Measurements from ENCODE around the gene TBC1D9.

Gene TBC1D9

DNA sequence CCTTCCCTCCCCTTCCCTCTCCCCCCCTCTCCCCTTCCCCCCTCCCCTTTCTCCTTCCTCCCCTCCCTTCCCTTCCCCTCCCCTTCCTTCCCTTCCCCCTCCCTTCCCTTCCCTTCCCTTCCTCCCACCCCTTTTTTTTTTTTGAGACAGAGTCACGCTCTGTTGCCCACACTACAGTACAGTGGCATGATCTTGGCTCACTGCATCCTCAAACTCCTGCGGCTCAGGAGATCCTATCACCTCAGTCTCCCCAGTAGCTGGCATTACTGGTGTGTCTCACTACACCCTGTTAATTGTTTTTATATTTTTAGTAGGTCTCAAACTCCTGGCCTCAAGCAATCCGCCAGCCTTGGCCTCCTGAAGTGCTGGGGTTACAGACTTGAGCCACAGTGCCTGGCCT lies 66.6 kb downstream of the TBC1D9 start:
- no peaks in the 10 kb centered on the region for H3K27me3 ChIP-seq (ENCODE audit: insufficient read depth, low read length)
- H3K9me3 ChIP-seq (ENCODE audit: low read length), result no peaks in the 10 kb centered on the region
- TF ChIP-seq, protein P1, sequence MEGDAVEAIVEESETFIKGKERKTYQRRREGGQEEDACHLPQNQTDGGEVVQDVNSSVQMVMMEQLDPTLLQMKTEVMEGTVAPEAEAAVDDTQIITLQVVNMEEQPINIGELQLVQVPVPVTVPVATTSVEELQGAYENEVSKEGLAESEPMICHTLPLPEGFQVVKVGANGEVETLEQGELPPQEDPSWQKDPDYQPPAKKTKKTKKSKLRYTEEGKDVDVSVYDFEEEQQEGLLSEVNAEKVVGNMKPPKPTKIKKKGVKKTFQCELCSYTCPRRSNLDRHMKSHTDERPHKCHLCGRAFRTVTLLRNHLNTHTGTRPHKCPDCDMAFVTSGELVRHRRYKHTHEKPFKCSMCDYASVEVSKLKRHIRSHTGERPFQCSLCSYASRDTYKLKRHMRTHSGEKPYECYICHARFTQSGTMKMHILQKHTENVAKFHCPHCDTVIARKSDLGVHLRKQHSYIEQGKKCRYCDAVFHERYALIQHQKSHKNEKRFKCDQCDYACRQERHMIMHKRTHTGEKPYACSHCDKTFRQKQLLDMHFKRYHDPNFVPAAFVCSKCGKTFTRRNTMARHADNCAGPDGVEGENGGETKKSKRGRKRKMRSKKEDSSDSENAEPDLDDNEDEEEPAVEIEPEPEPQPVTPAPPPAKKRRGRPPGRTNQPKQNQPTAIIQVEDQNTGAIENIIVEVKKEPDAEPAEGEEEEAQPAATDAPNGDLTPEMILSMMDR (IDR thresholded peaks at IDR 0.05; ENCODE audit: low read length), result no peak
- no peak overlapping the region for H3K9ac ChIP-seq (ENCODE audit: low read length)
- no peaks in the 10 kb centered on the region for H4K20me1 ChIP-seq (ENCODE audit: insufficient read depth, low read length)
- no peak overlapping the region for H3K4me2 ChIP-seq (ENCODE audit: low read length)
- H3F3A ChIP-seq (ENCODE audit: insufficient read depth, low read length), result no peaks in the 10 kb centered on the region
- H3K4me1 ChIP-seq (ENCODE audit: insufficient read depth, low read length, severe bottlenecking), result no peaks in the 10 kb centered on the region
- no peak overlapping the region for H2AFZ ChIP-seq (ENCODE audit: low read length)
- no peak overlapping the region for H3K27ac ChIP-seq (ENCODE audit: low read depth, low read length, poor library complexity, severe bottlenecking)
- H3K79me2 ChIP-seq (ENCODE audit: insufficient read depth, low read length), result no peaks in the 10 kb centered on the region
- H3K4me3 ChIP-seq (ENCODE audit: low read depth, low read length, poor library complexity, severe bottlenecking), result no peak overlapping the region
- H3K36me3 ChIP-seq (ENCODE audit: insufficient read depth, low read length), result no peaks in the 10 kb centered on the region
- no peaks in the 10 kb centered on the region for H3K9me2 ChIP-seq (ENCODE audit: low read depth, low read length)

DNA sequence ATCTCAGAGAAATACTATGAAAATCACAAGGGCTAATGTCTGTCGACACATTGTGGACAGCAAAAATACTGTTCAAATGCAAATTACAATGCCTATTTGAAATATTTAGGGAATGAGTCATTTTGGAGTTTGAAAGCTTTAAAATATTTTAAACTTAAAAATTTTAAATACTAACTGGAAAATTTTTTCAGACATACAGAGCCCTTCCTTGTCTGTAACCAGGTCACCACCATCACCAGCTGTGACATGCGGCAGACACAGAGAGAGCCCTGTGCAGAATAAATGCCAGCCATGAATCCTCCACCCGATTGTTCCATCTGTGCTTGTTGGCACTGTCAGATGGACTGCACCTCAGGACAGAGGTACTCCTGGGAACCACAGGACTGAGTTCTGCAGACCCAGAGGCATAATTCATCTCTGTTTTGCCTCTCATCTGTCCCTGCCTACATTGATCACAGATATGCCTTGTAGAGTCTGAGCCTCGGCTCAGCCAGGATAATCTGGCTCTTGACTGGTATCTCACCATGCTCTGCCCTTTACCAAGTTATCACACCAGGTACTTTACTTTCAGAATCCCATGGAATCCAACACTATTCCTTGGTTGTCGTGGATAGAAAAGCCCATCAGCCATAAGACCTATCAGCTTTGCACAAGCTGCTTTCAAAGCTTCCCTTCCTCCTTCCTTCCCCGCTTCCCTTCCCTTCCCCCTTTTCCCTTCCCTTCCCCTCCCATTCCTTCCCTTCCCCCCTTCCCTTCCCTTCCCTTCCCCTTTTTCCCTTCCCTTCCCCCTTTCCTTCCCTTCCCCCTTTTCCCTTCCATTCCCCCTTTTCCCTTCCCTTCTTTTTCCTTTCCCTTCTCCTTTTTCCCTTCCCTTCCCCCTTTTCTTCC lies 67.2 kb downstream of the TBC1D9 start:
- H2AFZ ChIP-seq (ENCODE audit: low read length), result no peak overlapping the region
- no peaks in the 10 kb centered on the region for H3K79me2 ChIP-seq (ENCODE audit: insufficient read depth, low read length)
- H3K36me3 ChIP-seq (ENCODE audit: insufficient read depth, low read length), result no peaks in the 10 kb centered on the region
- no peaks in the 10 kb centered on the region for H3K4me1 ChIP-seq (ENCODE audit: insufficient read depth, low read length, severe bottlenecking)
- H3K4me2 ChIP-seq (ENCODE audit: low read length), result no peak overlapping the region
- H3K9me3 ChIP-seq (ENCODE audit: low read length), result no peaks in the 10 kb centered on the region
- H3K4me3 ChIP-seq (ENCODE audit: low read depth, low read length, poor library complexity, severe bottlenecking), result no peak overlapping the region
- TF ChIP-seq EZH2 (IDR thresholded peaks at IDR 0.05; ENCODE audit: borderline replicate concordance, low read length), result no peak
- TF ChIP-seq, protein P1 (IDR thresholded peaks at IDR 0.05; ENCODE audit: low read length), result no peak
- no peak overlapping the region for H3K9ac ChIP-seq (ENCODE audit: low read length)
- H4K20me1 ChIP-seq (ENCODE audit: insufficient read depth, low read length), result no peaks in the 10 kb centered on the region
- H3K27ac ChIP-seq (ENCODE audit: low read depth, low read length, poor library complexity, severe bottlenecking), result no peak overlapping the region
- no peaks in the 10 kb centered on the region for H3F3A ChIP-seq (ENCODE audit: insufficient read depth, low read length)
- no peaks in the 10 kb centered on the region for H3K9me2 ChIP-seq (ENCODE audit: low read depth, low read length)
- no peaks in the 10 kb centered on the region for H3K27me3 ChIP-seq (ENCODE audit: insufficient read depth, low read length)

DNA sequence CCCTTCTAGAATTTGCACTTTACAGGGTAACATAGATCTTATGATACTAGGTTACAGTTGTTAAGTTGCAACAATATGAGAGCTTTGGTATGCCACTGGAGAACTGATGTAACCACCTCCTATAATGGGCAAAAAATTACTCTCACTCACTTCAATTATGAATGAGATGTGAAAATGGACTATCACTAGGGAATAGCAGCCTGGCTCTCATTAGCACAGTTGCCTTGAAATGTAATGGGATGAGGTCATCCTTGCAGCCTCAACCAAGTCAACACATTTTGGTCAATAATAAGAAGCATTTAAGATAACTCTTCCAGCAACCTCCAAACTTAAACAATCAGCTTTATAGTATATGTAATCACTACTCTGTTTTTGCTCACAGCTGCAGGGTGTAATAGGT lies 69.4 kb downstream of the TBC1D9 start:
- Histone ChIP-seq H2AFZ (ENCODE audit: low read length) (no peak overlapping the region), H3K27me3 (ENCODE audit: insufficient read depth, low read length) (no peaks in the 10 kb centered on the region)

More for the DNA sequence above, 69.4 kb downstream of the TBC1D9 start:
- Histone ChIP-seq H3K4me3 (ENCODE audit: low read depth, low read length, poor library complexity, severe bottlenecking) (no peak overlapping the region), H3K79me2 (ENCODE audit: insufficient read depth, low read length) (no peaks in the 10 kb centered on the region), H3K27ac (ENCODE audit: low read depth, low read length, poor library complexity, severe bottlenecking) (no peak overlapping the region), H3K36me3 (ENCODE audit: insufficient read depth, low read length) (no peaks in the 10 kb centered on the region), H3F3A (ENCODE audit: insufficient read depth, low read length) (no peaks in the 10 kb centered on the region), H3K4me2 (ENCODE audit: low read length) (no peak overlapping the region), H3K4me1 (ENCODE audit: insufficient read depth, low read length, severe bottlenecking) (no peaks in the 10 kb centered on the region), H3K9ac (ENCODE audit: low read length) (no peak overlapping the region), H4K20me1 (ENCODE audit: insufficient read depth, low read length) (no peaks in the 10 kb centered on the region), H3K9me3 (ENCODE audit: low read length) (no peaks in the 10 kb centered on the region), H3K9me2 (ENCODE audit: low read depth, low read length) (no peaks in the 10 kb centered on the region)
- TF ChIP-seq, protein P1 (IDR thresholded peaks at IDR 0.05; ENCODE audit: low read length), result no peak
- TF ChIP-seq EZH2 (IDR thresholded peaks at IDR 0.05; ENCODE audit: borderline replicate concordance, low read length), result no peak
